Ovary (tissue), 3 donors: ENCODE data around the gene RARS2.

Source experiments
- CTCF ChIP-seq, 3 donors: fragments of 450-650 bp in 2 of 3; fragments of 200-600 bp in 1 of 3; IDR thresholded peaks; one replicate each; pipeline versions ENCODE4 v1.5.1 to v1.8.0; 2016 to 2022; ENCODE audit warnings: antibody characterized with exemption in 3 of 3, mild to moderate bottlenecking in 1 of 3
- EP300 ChIP-seq: sonication (generic); formaldehyde crosslinking; IDR thresholded peaks from one replicate; pipeline ENCODE4 v1.6.1; 2017; ENCODE audit warnings: antibody characterized with exemption
- POLR2A ChIP-seq: fragments of 450-650 bp; IDR thresholded peaks from one replicate; pipeline ENCODE4 v1.6.1; 2017; ENCODE audit warnings: antibody characterized with exemption, mild to moderate bottlenecking, moderate library complexity
- donor health status: DM: no; HTN: no; CAD: no.

GRCh38 chr6:87575423-87575822 is 14.4 kb downstream of the RARS2 start:
- TF ChIP-seq POLR2A = no peak
- TF ChIP-seq CTCF (IDR thresholded peaks at IDR 0.05) = no peak
- no peak for TF ChIP-seq EP300
